ENCODE data around the gene MCM3.

MCM3 gene

GRCh38 chr6:52324189-52324588 lies 39.6 kb upstream of the MCM3 start:
- Histone ChIP-seq H3K27ac (ENCODE audit: extremely low read depth, low read depth, low read length) (no peak overlapping the region), H3K9me3 (ENCODE audit: control insufficient read depth, insufficient read depth, low read depth, low read length) (no peaks in the 10 kb centered on the region), H3K4me1 (ENCODE audit: control insufficient read depth, insufficient read depth, low read length) (0 out of 2 replicates have a peak, but pooled peaks cover 2% of the 10 kb centered on the region), H3K4me3 (ENCODE audit: low read depth, low read length) (no peak overlapping the region), H3K36me3 (ENCODE audit: control insufficient read depth in 2 of 2, insufficient read depth in 1 of 2, low read length in 2 of 2) (no peaks in the 10 kb centered on the region)
- CTCF ChIA-PET: no interaction called here
- POLR2A ChIA-PET: no interaction called here
- TF ChIP-seq ZNF133 (tag by site-specific recombination; IDR thresholded peaks at IDR 0.05) (no peak), ZNF660 (tag by site-specific recombination; IDR thresholded peaks at IDR 0.05) (no peak), ZNF449 (tag by site-specific recombination; IDR thresholded peaks at IDR 0.05) (no peak), ZNF221 (tag by site-specific recombination; IDR thresholded peaks at IDR 0.05; ENCODE audit: borderline replicate concordance) (no peak)

GRCh38 chr6:52317841-52318581 lies 33.5 kb upstream of the MCM3 start:
- H3K4me1 ChIP-seq (ENCODE audit: control insufficient read depth, insufficient read depth, low read length): no peaks in the 10 kb centered on the region
- H3K27ac ChIP-seq (ENCODE audit: extremely low read depth, low read depth, low read length): no peak overlapping the region
- no peak overlapping the region for H3K4me3 ChIP-seq (ENCODE audit: low read depth, low read length)
- ChIA-PET CTCF (interaction anchor here (0.8 kb wide), 1 partner anchor 32 kb away, joined by 3 read pairs; no protein-coding TSS in a partner anchor), POLR2A (no interaction called here)
- H3K9me3 ChIP-seq (ENCODE audit: control insufficient read depth, insufficient read depth, low read depth, low read length): no peaks in the 10 kb centered on the region
- TF ChIP-seq INSM2 (tag by site-specific recombination; IDR thresholded peaks at IDR 0.05): peak; percentile 44; the same call in 1 of the 2 replicates
- peak; percentile 45; the same call in 1 of the 2 replicates for TF ChIP-seq PRDM1 (tag by site-specific recombination; IDR thresholded peaks at IDR 0.05)
- no peak for TF ChIP-seq ZNF548 (tag by site-specific recombination; IDR thresholded peaks at IDR 0.05)
- no peak for TF ChIP-seq KLF17 (tag by site-specific recombination; IDR thresholded peaks at IDR 0.05)
- H3K36me3 ChIP-seq (ENCODE audit: control insufficient read depth in 2 of 2, insufficient read depth in 1 of 2, low read length in 2 of 2): no peaks in the 10 kb centered on the region

GRCh38 chr6:52317211-52317610 lies 32.7 kb upstream of the MCM3 start:
- CTCF ChIA-PET: interaction anchor here (0.7 to 1.5 kb wide), 2 partner anchors 12 to 31 kb away, joined by 4 read pairs; no protein-coding TSS in a partner anchor
- H3K4me1 ChIP-seq (ENCODE audit: control insufficient read depth, insufficient read depth, low read length): no peaks in the 10 kb centered on the region
- H3K4me3 ChIP-seq (ENCODE audit: low read depth, low read length): no peak overlapping the region
- H3K36me3 ChIP-seq (ENCODE audit: control insufficient read depth in 2 of 2, insufficient read depth in 1 of 2, low read length in 2 of 2): no peaks in the 10 kb centered on the region
- POLR2A ChIA-PET: no interaction called here
- no peaks in the 10 kb centered on the region for H3K9me3 ChIP-seq (ENCODE audit: control insufficient read depth, insufficient read depth, low read depth, low read length)
- H3K27ac ChIP-seq (ENCODE audit: extremely low read depth, low read depth, low read length): no peak overlapping the region
- TF ChIP-seq SP7 (tag by site-specific recombination; IDR thresholded peaks at IDR 0.05): no peak
- no peak for TF ChIP-seq ZBTB49 (tag by site-specific recombination; IDR thresholded peaks at IDR 0.05; ENCODE audit: low read depth)
- TF ChIP-seq KLF16 (tag by site-specific recombination; IDR thresholded peaks at IDR 0.05): no peak
- TF ChIP-seq ZBTB8A (tag by site-specific recombination; IDR thresholded peaks at IDR 0.05): no peak
- TF ChIP-seq ZFP69B (tag by site-specific recombination; IDR thresholded peaks at IDR 0.05): no peak
- TF ChIP-seq ZNF692 (tag by site-specific recombination; IDR thresholded peaks at IDR 0.05): no peak
- TF ChIP-seq ZBTB11 (tag by site-specific recombination; conservative IDR thresholded peaks at IDR 0.05; ENCODE audit: low read depth): no peak
